ENCODE measurements around the gene C17orf100. TPM values are rescaled to one million over a fixed set of nuclear protein-coding genes. Genes with fewer than 3 reads are reported as not detected.

Gene C17orf100
- total and polyA plus RNA-seq, 7 donors = 0.34 to 1.4 (median 0.67) TPM

GRCh38 chr17:6677158-6677831 lies 25.7 kb downstream of the C17orf100 start:
- WGBS, 3 donors = 32 to 44% (median 42%) methylated on average over 15 to 16 of the region's 16 CpGs

DNA sequence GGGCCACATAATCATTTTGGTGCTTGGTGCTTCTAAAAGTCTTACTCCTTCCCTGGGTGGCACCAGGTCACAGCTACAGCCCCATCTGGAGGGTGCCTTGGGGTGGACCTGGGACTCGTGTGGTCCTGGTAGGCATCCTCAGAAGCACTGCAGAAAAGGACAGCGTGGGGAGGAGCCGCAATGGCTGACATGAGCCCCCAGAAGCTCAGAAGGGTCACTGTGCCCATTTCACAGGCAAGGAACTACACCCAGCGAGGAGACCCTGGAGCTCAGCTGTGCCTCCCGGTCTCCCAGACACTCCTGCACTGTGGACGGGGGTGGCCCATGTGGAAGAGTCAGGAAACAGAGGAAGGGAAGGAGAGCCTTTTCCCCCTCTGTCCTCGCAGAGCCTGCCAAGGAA lies 26.4 kb downstream of the C17orf100 start:
- H3K9me3 ChIP-seq = no peaks in the 10 kb centered on the region
- WGBS, 3 donors = 64 to 78% (median 71%) methylated on average over 7 of the region's 7 CpGs
- no peak overlapping the region for H3K4me3 ChIP-seq
- peaks cover 0 to 45% (median 6%) of the 10 kb centered on the region in 3 donors for H3K27me3 ChIP-seq (ENCODE audit: insufficient read depth in 3 of 3, low read length in 2 of 3)
- no peak overlapping the region for H3K27ac ChIP-seq
- no peaks in the 10 kb centered on the region for H3K4me1 ChIP-seq
- no peak for TF ChIP-seq CTCF (IDR thresholded peaks at IDR 0.05)
- intact Hi-C loops (cut with DNase I) = no loop called here
- ATAC-seq = no peak
- no peak for DNase-seq
- no peaks in the 10 kb centered on the region for H3K36me3 ChIP-seq (ENCODE audit: insufficient read depth in 1 of 2, low read depth in 1 of 2)

More at GRCh38 chr17:6677158-6677831, 25.7 kb downstream of the C17orf100 start:
- Histone ChIP-seq H3K4me1 (no peaks in the 10 kb centered on the region), H3K27me3 (ENCODE audit: insufficient read depth in 3 of 3, low read length in 2 of 3) (peaks cover 0 to 42% (median 6%) of the 10 kb centered on the region in 3 donors), H3K27ac (no peak overlapping the region), H3K36me3 (ENCODE audit: insufficient read depth in 1 of 2, low read depth in 1 of 2) (no peaks in the 10 kb centered on the region), H3K4me3 (no peak overlapping the region), H3K9me3 (no peaks in the 10 kb centered on the region)
- no peak for TF ChIP-seq CTCF (IDR thresholded peaks at IDR 0.05)
- DNase-seq (no peak), ATAC-seq (no peak)
- intact Hi-C loops (cut with DNase I) = no loop called here

- Histone ChIP-seq H3K9me3 (no peaks in the 10 kb centered on the region), H3K27me3 (ENCODE audit: insufficient read depth in 3 of 3, low read length in 2 of 3) (peaks cover 0 to 45% (median 6%) of the 10 kb centered on the region in 3 donors), H3K27ac (no peak overlapping the region), H3K4me3 (no peak overlapping the region), H3K36me3 (ENCODE audit: insufficient read depth in 1 of 2, low read depth in 1 of 2) (no peaks in the 10 kb centered on the region), H3K4me1 (no peaks in the 10 kb centered on the region)
- ATAC-seq (no peak), DNase-seq (no peak)
- intact Hi-C loops (cut with DNase I) = no loop called here
- TF ChIP-seq CTCF (IDR thresholded peaks at IDR 0.05) = no peak
- 76 to 81% (median 76%) methylated on average over 6 of the region's 6 CpGs for WGBS, 3 donors
Measured at GRCh38 chr17:6679241-6679640, 27.7 kb downstream of the C17orf100 start.

- 65 to 72% (median 69%) methylated on average over 4 of the region's 4 CpGs for WGBS, 3 donors
- ATAC-seq (no peak), DNase-seq (no peak)
- Histone ChIP-seq H3K4me3 (no peak overlapping the region), H3K36me3 (ENCODE audit: insufficient read depth in 1 of 2, low read depth in 1 of 2) (no peaks in the 10 kb centered on the region), H3K27me3 (ENCODE audit: insufficient read depth in 3 of 3, low read length in 2 of 3) (peaks cover 0 to 45% (median 6%) of the 10 kb centered on the region in 3 donors), H3K27ac (no peak overlapping the region), H3K4me1 (no peaks in the 10 kb centered on the region), H3K9me3 (no peaks in the 10 kb centered on the region)
- intact Hi-C loops (cut with DNase I) = no loop called here
- TF ChIP-seq CTCF (IDR thresholded peaks at IDR 0.05) = no peak
Measured at GRCh38 chr17:6681176-6681575, 29.6 kb downstream of the C17orf100 start.

- DNase-seq = no peak
- Histone ChIP-seq H3K4me3 (no peak overlapping the region), H3K27ac (no peak overlapping the region), H3K4me1 (no peaks in the 10 kb centered on the region), H3K36me3 (ENCODE audit: insufficient read depth in 1 of 2, low read depth in 1 of 2) (no peaks in the 10 kb centered on the region), H3K9me3 (no peaks in the 10 kb centered on the region), H3K27me3 (ENCODE audit: insufficient read depth in 3 of 3, low read length in 2 of 3) (peaks cover 0 to 45% (median 6%) of the 10 kb centered on the region in 3 donors)
- 75 to 82% (median 77%) methylated on average over 5 of the region's 5 CpGs for WGBS, 3 donors
- ATAC-seq = no peak
- intact Hi-C loops (cut with DNase I) = no loop called here
- no peak for TF ChIP-seq CTCF (IDR thresholded peaks at IDR 0.05)
Measured at GRCh38 chr17:6681671-6682070, 30.1 kb downstream of the C17orf100 start.
